GM12874 (cell line): ENCODE data around the gene FOXK2.

ENCODE experiments used
- CTCF ChIP-seq: IDR thresholded peaks from 2 replicates; pipeline ENCODE4 v1.5.1; 2011; ENCODE audit warnings: low read depth, mild to moderate bottlenecking, control low read depth, low read length, moderate library complexity; ENCODE audit not compliant: insufficient read depth

FOXK2 gene

DNA sequence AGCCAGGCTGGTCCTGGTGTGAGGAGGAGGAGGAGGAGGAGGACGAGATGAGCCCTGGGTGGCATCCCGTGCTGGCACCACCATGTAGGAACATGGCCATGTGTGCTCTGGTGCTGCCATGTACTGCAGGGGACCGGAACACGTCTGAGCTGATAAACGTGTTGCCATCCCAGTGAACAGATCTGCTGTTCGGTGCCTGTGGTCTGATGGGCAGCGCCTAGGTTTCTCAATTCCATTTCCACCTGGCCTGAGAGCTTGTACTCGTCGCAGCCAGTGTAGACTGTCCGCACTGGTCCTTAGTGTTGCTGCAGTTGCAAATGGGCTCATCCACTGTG, 28.4 kb upstream of the FOXK2 start:
- no peak for TF ChIP-seq CTCF

GRCh38 chr17:82491533-82491932, 28.0 kb upstream of the FOXK2 start:
- no peak for TF ChIP-seq CTCF

DNA sequence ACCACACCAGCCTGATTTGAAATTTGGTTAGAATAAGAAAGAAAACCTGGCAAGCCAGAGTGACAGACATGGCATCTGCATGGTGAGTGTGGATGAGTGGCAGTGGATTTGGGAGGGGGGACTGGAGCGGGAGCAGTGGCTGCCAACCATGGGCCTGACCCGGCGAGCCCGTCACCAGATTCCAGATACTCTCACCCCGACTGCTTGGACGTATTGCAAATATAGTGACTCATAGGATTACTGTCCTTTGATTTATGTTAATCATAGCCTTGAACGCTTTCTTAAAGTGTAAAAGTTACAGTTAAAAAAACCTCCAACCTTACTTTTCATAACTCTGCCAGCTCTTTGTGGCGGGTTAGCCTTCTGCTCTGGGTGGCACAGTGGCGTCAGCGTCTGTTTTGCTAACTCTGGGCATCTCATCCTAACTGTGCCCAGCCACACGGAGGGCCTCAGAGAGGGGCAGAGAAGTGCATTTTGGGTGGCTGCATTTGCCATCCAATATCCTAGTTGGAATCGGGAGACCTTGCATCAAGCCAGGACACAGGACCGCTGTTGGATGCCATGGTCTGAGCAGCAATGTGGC, 26.8 kb upstream of the FOXK2 start:
- TF ChIP-seq CTCF = no peak

DNA sequence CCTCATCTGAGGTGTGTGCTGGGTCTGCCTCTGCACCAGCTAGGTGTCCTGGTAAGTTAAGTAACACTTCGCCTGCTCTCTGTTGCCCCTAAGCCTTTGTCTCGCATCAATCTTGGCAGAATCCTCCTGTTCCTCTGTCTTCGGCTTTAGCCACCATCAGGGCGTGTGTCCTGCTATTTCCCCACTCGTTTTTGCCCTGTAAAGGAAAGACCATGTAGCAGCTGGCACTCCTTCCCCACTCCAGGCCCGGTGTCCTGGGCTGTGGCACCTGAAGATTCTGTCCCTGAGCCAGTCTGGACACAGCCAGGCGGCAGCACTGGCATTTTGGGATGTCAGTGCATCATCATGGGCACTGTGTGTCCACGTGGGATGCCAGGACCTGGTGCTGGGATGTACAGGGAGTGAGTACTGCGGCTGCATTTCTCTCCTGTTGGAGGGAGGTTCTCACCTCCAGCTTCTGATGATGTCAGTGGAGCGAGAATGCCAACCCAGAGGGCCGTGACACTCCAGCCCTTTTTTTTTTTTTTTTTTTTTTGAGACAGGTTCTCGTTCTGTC, 26.2 kb upstream of the FOXK2 start:
- TF ChIP-seq CTCF = no peak

- TF ChIP-seq CTCF = peak; percentile 97
Measured at GRCh38 chr17:82494236-82495055, 25.1 kb upstream of the FOXK2 start.

GRCh38 chr17:82495844-82496528, 23.5 kb upstream of the FOXK2 start:
- TF ChIP-seq CTCF = no peak
